Non-pigmented ciliary epithelial cell (primary cell): ENCODE measurements around the gene CRHR1.

ENCODE experiments used
- DNase-seq: peaks from one replicate; pipeline ENCODE4 v3.0.0-alpha.2; 2010; ENCODE audit warnings: low read depth

Gene CRHR1

DNA sequence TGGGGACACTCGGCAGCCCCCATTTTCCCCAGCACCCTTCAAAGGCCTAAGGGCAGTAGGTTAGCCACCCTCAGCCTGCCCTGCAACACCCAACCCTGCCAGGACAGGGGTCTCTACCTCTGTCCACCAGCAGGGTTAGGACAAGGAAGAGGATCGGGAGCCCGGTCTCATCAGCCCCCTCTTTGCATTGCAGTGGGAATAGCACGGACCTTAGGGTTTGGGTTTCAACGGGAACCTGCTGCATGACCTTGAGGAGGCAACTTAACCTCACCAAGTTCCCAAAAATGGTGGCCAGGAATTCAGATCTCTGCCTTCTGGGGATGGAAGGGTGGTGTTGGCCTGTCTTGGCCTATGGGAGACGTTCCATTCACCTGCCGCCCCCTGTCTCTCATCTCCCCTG is 40.4 kb downstream of the CRHR1 start:
- DNase-seq: no peak

DNA sequence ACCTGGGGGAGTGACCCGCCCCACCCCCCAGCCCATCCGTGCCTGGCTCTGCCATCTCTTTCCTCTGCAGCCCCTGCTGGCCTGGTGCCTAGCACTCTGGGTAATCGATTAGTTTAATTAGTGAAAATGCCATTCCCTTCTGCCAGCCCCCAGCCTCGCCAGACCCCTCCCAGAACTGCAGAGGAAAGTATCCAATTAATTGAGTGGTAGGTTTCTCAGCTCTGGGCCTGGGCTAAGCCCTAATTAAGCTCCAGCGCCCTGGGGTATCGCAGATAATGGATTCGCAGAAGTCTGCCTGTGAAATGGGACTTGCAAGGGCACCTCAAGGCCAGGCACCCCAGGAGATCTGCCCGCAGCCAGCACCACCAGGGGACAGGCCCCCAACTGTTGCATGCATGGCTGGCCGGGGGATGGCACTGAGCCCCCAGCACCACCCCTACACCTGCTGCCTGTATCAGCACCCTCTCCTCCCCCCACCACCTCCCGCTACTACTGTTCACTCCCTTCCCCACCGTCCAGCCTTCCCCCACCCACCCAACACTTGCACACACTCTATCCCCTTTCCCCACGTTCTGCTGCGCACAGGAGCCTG is 40.9 kb downstream of the CRHR1 start:
- no peak for DNase-seq

DNA sequence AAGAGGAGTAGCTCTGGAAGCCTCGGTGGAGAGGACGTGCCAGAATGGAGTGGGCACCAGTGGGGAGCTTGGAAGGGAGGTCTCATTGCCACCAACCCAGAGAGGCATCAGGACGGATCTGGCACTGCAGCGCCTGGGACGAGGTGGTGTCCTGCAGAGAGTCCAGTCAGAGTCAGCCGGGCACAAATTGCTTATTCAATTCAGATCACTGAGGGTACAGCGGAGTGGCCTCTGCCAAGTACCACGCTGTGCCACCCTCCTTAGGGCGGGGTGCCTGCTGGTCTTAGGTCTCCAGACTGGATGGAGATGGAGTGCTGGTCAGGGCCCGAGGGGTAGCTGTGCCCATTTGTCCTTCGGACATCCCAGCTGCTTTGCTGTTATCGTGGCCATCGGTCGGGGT is 41.7 kb downstream of the CRHR1 start:
- DNase-seq: no peak

DNA sequence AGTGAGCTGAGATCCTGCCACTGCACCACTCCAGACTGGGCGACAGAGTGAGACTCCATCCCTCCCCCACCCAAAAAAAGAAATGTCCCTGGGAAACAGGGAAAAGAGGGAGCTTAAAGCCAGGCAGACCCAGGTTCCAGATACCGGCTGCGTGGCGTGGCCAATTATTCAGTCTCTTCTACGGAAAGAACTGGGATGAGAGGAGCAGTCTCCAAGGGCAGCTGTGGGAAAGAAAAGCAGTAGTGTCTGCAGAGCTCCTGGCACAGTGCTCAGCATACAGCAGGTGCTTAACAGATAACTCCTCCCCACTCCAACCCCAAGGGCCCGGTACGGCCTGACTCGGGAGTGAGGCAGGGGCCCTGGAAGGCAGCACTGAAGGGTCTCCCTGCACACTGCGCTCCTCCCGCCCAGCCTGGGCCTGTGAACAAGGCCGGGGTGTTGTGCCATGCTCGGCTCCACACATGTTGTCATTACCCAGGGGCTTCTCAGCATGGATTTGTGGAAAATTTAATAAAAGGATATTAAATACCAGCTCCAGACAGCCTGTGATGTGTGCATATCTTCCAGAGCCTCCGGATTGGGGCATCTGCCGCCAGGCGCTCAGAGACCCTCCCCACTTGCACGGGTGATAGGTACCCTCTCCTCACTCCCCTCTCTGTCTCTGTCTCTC is 42.9 kb downstream of the CRHR1 start:
- DNase-seq: no peak

DNA sequence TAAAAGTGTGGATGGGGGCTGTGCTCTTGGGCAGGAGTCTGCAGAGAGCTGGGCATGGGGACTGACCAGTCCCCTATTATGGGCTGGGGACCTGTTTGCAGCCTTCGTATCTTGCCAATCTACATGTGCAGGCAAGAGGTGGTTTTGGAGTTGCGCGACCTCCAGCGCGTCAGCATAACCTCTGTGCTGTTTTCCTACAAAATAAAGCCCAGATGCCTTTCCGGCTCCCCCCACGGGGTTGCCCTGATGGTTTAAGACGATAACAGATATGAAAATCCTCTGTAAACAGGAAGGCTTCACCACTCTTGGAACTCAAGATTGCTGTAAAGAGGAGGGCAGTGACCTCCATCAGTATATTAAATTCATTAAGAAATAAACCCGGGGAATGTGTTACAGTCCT is 44.1 kb downstream of the CRHR1 start:
- DNase-seq: no peak

DNA sequence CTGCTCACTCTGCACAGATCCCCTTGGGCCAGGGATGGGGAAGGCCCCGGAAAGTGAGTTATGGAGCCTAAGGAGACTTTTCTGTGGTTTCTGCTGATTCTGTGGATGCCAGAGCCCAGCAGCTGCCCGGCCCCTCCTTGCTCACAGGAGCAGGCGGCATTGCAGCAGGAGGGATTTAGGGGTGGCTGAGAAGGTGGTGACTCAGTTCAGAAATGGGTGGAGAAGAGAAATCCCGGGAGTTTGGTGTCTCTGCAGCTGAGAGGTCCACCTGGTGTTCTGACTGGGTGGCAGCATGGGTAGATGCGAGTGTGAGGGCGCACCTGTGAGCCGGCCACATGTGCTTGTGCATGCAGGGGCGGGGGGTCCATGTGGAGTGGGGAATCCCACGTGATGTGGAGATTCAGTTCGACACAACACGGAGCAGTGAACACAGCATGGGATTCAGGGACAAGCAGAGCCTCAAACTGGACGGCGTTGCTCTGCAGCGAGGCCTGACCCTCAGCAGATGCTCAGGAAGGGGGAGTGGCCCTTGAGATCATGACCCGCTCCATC is 44.5 kb downstream of the CRHR1 start:
- DNase-seq: no peak

DNA sequence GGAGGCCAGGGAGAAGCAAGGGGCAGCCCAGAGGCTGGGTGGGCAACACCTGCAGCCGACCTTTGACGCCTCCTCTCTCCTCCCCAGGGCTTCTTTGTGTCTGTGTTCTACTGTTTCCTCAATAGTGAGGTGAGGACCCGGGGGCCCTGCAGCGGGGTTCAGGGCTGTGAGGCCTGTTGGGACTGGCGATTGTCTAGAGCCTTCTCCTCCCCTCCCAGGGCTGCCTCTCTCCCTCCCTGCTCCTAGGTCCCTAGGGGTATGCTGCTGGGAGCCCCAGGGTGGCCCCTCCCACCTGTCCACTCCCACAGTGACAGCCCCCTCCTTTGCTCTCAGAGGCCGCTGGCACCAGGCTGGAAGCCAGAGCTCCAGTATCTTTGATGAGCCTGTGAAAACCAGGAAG is 49.8 kb downstream of the CRHR1 start:
- DNase-seq: no peak

DNA sequence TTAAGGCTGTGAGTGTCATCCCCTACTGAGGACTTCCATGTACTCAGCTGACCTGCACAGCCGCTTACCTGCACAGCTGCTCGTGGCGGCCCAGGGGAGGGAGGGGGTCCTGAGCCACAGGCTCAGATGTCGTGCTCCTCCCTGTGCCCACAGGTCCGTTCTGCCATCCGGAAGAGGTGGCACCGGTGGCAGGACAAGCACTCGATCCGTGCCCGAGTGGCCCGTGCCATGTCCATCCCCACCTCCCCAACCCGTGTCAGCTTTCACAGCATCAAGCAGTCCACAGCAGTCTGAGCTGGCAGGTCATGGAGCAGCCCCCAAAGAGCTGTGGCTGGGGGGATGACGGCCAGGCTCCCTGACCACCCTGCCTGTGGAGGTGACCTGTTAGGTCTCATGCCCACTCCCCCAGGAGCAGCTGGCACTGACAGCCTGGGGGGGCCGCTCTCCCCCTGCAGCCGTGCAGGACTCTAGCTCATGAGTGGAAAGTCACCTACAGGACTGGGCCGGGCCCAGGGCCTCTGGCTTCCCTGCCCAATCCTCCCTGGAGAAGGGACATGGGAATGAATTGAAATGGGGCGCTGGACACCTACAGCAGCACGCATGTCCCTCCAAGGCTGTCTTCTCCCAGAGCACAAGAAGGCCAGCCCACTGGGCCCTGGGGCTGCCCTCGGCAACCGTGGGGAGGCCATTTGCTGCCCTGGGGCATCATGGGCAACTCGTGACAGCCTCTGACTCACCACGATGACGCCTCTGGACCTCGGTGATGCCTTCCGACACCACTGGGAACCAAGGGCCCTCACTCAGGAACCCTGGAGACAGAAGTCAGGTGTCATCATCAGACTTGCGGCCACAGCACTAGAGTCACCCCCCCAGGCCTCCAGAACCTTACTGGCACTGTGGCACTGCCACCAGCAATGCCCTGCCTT is 50.6 kb downstream of the CRHR1 start:
- DNase-seq: no peak

DNA sequence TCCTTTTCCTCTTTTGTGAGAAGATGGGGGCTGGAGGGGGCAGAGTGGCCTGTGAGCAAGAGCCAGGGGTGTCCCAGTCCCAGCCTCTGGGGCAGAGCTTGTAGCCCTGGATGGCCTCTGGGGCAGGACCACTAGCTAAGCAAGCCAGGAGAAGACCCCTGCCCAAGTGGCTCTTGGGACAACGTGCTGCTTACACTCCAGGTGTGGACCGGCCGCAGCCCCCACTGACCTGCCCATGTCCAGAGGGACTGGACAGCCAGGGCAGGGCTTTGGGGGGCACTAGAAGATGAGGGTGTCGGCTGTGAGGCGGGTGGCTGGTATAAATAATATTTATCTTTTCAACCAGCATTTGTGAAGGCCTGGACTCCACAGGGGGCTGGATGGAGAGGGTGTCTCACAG is 51.4 kb downstream of the CRHR1 start:
- no peak for DNase-seq

DNA sequence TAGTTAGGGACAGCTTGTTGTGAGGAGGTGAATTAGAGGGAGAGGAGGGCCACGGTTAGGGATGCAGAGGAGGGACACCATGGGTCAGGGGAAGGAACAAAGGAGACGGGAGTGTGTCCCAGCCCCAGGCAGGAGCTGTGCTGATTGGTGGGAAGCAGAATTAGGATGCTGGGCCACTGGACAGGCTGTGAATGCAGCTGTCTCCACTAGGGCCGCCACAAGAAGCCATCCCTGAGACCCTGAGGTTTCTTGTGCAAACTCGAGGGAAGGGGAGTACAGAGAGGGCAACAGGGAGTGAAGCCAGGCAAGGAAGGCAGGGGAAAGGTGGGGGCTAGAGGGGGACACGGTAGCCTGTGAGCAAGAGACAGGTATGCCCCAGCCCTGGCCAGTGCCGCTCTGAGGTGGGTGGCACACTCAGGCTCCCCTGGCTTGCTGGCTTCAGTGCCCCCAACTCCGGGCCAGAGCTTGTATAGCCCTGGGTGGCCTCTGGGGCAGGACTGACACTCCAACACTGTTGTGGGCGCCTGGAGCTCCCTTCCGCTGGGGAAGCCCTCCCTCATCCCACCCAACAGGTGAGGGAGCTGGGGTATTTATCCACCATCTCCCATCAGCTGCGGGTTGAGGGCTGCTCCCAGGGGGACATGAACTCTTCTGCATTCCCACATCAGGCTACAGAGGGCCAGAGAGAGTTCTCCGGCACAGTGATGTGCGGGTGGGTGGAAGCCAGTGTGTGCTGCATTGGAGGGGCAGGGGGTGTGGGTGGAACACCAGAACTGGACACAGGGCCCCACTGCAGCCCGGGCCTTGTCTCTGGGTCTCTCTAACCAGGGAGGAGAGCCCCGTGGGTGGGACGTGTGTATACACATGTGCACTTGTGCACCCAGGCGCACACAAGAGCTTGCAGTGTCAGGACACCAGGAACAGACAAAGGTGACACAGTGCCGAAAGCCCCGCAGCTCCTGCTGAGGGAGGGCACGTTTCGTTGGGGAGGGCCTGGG is 52.2 kb downstream of the CRHR1 start:
- DNase-seq: no peak

DNA sequence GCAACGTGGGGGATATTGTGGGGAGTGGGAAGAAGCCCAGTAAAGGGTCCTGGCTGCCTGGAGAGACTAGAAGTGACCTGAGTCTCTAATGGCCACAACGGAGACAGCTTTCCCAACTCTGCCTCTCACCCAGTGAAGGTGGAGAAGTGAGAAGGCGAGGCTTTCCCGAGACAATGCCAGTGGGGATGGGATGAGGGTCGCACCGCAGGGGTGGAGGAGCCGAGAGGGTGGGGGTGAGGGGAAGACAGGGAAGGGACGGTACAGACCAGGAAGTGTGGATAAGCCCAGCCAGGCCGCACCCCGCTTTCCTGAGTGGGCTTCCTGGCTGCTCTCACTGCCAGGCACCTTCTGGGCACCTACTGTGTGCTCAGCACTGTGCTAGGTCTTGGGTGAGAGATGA is 53.1 kb downstream of the CRHR1 start:
- no peak for DNase-seq

DNA sequence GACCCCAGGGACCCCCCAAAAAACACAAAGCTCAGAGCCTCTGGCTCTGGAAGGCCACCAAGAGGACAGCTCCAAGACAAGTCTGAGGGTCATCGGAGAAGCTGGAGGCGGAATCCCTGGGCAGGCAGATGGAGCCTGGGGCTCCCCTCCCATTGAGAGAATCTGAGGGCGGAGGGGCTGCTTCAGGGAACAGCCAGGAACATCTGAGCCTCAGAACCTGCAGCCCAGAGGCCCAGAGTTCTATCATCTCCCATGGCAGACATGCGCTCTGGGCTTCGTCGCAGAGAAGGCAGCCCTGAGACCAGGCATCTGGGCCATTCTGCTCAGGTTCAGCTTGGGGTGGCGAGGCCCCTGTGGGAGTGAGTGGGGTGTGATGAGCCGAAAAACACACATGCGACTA is 53.5 kb downstream of the CRHR1 start:
- no peak for DNase-seq

DNA sequence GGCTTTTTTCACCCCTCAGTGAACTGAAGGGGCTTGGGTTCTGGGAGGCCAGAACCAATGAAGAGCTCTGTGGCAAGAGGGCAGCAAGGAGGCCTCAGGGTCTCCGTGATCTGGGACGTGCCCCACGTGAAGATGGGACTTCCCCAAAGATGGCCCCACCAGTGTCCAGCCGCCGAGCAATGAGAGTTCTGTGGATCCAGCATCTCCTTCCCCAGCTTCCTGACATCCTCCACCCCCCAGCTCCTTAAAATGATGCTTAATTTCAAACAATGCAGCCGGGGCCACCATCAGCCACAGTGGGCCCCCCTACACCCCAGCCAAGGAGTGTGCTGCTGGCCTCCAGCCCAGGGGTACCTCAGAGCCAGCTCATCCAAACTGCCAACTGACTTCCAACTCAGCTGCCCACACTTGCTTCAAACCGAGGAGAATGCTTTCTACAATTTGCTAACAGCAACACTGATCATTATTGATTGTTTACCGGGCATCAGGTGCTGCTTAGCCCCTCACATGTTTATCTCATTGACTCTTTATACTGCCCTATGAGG is 54.7 kb downstream of the CRHR1 start:
- no peak for DNase-seq

DNA sequence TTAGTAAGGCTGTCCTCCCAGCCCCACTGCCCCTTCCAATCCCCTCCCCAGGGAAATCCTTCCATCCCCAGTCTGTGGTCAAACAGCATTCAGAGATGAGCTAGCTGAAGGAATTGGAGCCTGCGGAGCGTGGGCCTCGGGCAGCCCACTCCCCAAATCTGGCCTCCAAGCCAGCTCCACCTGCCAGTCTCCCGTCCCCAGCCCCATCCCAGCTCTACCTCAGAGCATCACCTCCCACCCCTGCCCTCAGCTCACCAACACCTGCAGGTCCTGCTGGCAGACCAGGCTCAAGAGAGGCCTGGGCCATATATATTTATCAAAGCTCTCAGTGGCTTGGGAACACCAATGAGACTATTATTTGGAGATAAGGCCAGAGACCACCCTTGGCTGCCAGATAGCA is 55.3 kb downstream of the CRHR1 start:
- no peak for DNase-seq

DNA sequence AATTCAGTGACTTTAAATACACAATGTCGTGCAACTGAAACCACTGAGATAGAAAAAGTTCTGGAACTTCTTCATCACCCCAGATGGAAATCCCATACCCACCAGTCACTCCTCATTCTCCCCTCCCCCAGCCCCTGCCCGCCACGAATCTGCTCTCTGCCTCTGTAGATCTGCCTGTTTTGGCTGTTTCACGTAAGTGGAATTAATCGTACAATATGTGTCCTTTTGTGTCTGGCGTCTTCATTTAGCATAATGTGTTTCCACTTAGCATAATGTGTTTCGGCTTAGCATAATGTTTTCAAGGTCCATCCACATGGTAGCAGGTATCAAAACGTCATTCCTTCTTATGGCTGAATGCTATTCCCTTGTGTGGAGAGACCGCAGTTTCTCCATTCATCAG is 57.1 kb downstream of the CRHR1 start:
- DNase-seq: no peak

DNA sequence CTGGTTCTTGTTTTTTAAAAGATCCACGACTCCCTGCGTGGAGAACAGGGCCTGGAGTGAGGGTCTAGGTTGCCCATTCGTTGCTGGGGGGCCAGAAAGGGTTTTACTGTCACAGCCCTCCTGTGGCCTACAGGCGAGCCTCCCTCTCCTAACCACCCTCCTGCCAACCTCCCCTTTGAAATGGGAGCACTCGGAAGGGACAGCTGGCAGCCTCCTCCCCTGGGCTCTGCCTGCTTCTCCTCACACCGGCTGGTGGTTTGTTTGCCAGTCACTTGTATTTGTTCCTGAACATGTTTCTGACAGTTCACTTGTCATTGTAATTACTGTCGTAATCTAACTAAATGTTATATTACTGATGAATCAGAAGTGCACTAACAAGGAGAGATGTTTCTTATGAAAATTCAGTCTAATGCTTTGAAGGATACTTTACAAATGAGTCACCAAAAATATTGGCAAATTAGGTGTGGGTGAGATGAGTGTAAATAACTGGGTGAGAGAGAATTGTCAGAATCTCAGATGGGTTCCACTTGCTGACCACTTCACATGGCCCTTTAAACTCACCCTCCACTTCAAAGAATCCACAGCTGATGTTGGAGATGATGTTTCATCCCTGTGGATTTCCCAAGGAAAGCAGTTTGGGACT is 57.9 kb downstream of the CRHR1 start:
- no peak for DNase-seq

DNA sequence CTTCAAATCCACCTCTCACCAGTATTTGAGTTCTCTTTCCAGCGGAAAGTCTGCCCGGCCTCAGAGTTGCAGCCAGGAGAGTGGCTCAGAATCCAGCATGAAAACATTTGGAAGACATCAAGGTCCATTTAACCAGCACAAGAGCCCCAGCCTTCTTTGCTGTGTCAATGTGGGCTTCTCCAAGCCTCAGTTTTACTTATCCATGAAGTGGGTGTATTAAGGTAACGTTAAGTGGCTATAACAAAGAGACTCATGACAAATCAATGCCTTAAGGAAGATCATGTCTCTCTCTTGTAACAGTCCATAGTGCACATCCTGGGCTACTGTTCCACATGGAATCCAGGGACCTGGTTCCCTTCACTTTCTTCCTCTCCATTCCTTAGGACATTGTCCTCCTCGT is 59.6 kb downstream of the CRHR1 start:
- DNase-seq: no peak

DNA sequence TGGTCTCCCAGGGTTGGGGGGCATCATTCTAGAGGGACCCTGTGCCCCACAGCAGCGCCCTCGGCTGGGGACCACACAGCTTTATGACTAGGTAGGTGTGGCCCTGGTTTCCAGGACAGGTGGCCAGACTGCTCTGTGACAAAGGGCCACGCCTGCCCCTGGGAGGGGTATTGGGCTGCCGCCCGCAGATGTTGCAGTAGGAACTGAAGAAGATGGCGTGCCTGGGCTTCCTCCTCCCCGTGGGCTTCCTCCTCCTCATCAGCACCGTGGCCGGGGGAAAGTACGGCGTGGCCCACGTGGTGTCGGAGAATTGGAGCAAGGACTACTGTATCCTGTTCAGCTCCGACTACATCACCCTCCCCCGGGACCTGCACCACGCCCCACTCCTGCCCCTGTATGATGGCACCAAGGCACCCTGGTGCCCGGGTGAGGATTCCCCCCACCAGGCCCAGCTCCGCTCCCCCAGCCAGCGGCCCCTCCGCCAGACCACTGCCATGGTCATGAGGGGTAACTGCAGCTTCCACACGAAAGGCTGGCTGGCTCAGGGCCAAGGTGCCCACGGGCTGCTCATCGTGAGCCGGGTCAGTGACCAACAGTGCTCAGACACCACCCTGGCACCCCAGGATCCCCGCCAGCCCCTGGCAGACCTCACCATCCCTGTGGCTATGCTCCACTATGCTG is 60.7 kb downstream of the CRHR1 start, which contains the start of gene SPPL2C:
TSS of gene SPPL2C (plus strand) at position 187 of the 681 bp plus-strand sequence. CDS start at position 213, 26 bp downstream.
- DNase-seq: no peak

DNA sequence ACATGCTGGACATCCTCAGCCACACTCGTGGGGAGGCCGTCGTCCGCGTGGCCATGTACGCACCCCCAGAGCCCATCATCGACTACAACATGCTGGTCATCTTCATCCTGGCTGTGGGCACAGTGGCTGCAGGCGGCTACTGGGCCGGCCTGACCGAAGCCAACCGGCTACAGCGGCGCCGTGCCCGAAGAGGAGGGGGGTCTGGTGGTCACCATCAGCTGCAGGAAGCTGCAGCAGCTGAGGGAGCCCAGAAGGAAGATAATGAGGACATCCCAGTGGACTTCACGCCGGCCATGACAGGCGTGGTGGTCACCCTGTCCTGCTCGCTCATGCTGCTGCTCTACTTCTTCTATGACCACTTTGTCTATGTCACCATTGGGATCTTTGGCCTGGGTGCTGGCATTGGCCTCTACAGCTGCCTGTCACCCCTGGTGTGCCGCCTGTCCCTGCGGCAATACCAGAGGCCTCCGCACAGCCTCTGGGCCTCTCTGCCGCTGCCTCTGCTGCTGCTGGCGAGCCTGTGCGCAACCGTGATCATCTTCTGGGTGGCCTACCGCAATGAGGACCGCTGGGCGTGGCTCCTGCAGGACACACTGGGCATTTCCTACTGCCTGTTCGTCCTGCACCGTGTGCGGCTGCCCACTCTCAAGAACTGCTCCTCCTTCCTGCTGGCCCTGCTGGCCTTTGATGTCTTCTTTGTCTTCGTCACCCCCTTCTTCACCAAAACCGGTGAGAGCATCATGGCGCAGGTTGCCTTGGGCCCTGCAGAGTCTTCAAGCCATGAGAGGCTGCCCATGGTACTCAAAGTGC is 61.5 kb downstream of the CRHR1 start:
- DNase-seq: no peak
